MM.1S (cell line): ENCODE measurements around the gene TES.

Experiments used
- DNase-seq: peaks from one replicate; pipeline ENCODE4 v3.0.0-alpha.2; 2015
- H2AFZ ChIP-seq: fragments of 300-600 bp; sonication (generic); 2 replicates; pipeline ENCODE4 v1.6.0; 2016; ENCODE audit warnings: antibody characterized with exemption, low read length
- H3F3A ChIP-seq: fragments of 300-600 bp; sonication (generic); 2 replicates; pipeline ENCODE4 v1.6.1; 2016; ENCODE audit warnings: mild to moderate bottlenecking, antibody characterized with exemption, low read length, moderate library complexity, mixed read lengths; ENCODE audit not compliant: insufficient read depth
- H3K27ac ChIP-seq: fragments of 300-600 bp; sonication (generic); 2 replicates; pipeline ENCODE4 v1.5.1; 2016; ENCODE audit warnings: mild to moderate bottlenecking, low read length
- H3K27me3 ChIP-seq: fragments of 300-600 bp; sonication (generic); replicated peaks from 2 replicates; pipeline ENCODE4 v1.6.0; 2016; ENCODE audit warnings: low read length; ENCODE audit not compliant: insufficient read depth
- H3K36me3 ChIP-seq: fragments of 300-600 bp; sonication (generic); replicated peaks from 2 replicates; pipeline ENCODE4 v1.6.1; 2016; ENCODE audit warnings: mild to moderate bottlenecking, low read length, mixed read lengths; ENCODE audit not compliant: insufficient read depth
- H3K4me1 ChIP-seq: fragments of 300-600 bp; sonication (generic); 2 replicates; pipeline ENCODE4 v1.6.1; 2016; ENCODE audit warnings: low read length, mixed read lengths
- H3K4me2 ChIP-seq: fragments of 300-600 bp; sonication (generic); 2 replicates; pipeline ENCODE4 v1.6.0; 2016; ENCODE audit warnings: low read depth, low read length
- H3K4me3 ChIP-seq: fragments of 300-600 bp; sonication (generic); 2 replicates; pipeline ENCODE4 v1.5.1; 2016; ENCODE audit warnings: low read length, mixed read lengths
- H3K79me2 ChIP-seq: fragments of 300-600 bp; sonication (generic); 2 replicates; pipeline ENCODE4 v1.6.1; 2016; ENCODE audit warnings: mixed run types, low read length, mixed read lengths
- H3K9ac ChIP-seq: fragments of 300-600 bp; sonication (generic); 2 replicates; pipeline ENCODE4 v1.6.1; 2016; ENCODE audit warnings: low read length, mixed read lengths
- H3K9me2 ChIP-seq: fragments of 300-600 bp; sonication (generic); replicated peaks from 2 replicates; pipeline ENCODE4 v1.6.1; 2016; ENCODE audit warnings: mild to moderate bottlenecking, low read length, mixed read lengths; ENCODE audit not compliant: insufficient read depth
- H3K9me3 ChIP-seq: fragments of 300-600 bp; sonication (generic); replicated peaks from 2 replicates; pipeline ENCODE4 v1.6.1; 2016; ENCODE audit warnings: mild to moderate bottlenecking, low read length, mixed read lengths; ENCODE audit not compliant: insufficient read depth
- H4K20me1 ChIP-seq: fragments of 300-600 bp; sonication (generic); 2 replicates; pipeline ENCODE4 v1.6.1; 2016; ENCODE audit warnings: mild to moderate bottlenecking, low read length, moderate library complexity, mixed read lengths; ENCODE audit not compliant: insufficient read depth
- EZH2 ChIP-seq: fragments of 300-600 bp; sonication (generic); optimal IDR thresholded peaks from 2 replicates; pipeline ENCODE3; 2017; ENCODE audit warnings: low read depth, mild to moderate bottlenecking, antibody characterized with exemption, low read length, mixed read lengths
- EZH2phosphoT487 ChIP-seq: fragments of 300-600 bp; sonication (generic); IDR thresholded peaks from 2 replicates; pipeline ENCODE4 v1.6.1; 2018; ENCODE audit warnings: antibody characterized with exemption, low read length
- TF ChIP-seq, protein P1 (sequence below): fragments of 300-600 bp; sonication (generic); IDR thresholded peaks from 2 replicates; pipeline ENCODE4 v1.5.1; 2016; ENCODE audit warnings: antibody characterized with exemption, low read length, mixed read lengths

The TES gene

DNA sequence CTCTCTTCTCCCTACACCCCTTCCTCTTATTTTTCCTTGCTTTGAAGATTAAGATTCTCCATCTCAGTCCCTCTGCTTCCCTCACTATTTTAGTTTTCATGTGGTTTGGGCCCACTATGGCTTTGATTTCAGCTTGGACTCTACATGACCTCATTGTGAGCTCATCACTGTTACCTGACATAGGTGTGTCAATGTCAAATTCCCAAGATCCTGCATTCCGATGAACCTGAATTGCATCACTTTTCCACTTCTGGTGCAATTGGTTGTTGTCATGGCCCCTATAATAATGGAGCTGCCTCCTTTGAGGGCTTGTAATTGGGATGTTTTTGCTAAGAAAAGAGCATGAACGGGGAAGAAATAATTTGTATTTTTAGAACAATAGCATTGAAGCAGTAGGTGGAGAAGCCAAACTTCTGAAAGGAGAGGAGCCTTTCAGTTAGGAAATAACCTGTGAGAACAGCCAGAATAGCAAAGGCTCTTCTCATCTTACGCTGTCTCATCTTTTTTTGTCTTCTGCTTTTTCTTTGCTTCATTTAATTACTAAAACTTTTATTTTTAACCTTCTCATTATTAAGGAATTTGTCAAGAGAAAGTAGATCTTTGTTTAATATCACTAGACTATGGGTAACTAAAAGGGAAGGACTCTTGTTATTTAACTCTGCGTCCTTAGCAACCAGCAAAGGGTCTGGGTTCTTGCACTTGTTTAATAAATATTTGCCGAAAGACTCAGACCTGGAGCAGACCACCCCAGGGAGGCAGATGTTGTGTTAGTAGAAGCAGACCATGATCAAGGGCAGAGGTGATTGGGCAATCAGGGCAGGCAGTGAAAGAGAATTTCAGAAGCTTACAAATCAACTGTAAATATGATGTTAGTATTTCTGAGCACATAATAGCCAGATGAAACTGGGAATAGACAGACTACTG is 95.4 kb downstream of the TES start:
- no peaks in the 10 kb centered on the region for H3K4me1 ChIP-seq
- no peaks in the 10 kb centered on the region for H4K20me1 ChIP-seq
- no peaks in the 10 kb centered on the region for H3K27me3 ChIP-seq
- H3K4me3 ChIP-seq: no peak overlapping the region
- no peak overlapping the region for H2AFZ ChIP-seq
- no peak overlapping the region for H3K27ac ChIP-seq
- TF ChIP-seq EZH2phosphoT487 (no peak), EZH2 (no peak)
- TF ChIP-seq, protein P1, sequence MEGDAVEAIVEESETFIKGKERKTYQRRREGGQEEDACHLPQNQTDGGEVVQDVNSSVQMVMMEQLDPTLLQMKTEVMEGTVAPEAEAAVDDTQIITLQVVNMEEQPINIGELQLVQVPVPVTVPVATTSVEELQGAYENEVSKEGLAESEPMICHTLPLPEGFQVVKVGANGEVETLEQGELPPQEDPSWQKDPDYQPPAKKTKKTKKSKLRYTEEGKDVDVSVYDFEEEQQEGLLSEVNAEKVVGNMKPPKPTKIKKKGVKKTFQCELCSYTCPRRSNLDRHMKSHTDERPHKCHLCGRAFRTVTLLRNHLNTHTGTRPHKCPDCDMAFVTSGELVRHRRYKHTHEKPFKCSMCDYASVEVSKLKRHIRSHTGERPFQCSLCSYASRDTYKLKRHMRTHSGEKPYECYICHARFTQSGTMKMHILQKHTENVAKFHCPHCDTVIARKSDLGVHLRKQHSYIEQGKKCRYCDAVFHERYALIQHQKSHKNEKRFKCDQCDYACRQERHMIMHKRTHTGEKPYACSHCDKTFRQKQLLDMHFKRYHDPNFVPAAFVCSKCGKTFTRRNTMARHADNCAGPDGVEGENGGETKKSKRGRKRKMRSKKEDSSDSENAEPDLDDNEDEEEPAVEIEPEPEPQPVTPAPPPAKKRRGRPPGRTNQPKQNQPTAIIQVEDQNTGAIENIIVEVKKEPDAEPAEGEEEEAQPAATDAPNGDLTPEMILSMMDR: no peak
- H3K9me2 ChIP-seq: no peaks in the 10 kb centered on the region
- DNase-seq: no peak
- no peaks in the 10 kb centered on the region for H3K79me2 ChIP-seq
- H3K9ac ChIP-seq: no peak overlapping the region
- H3K36me3 ChIP-seq: no peaks in the 10 kb centered on the region
- no peak overlapping the region for H3K4me2 ChIP-seq
- no peaks in the 10 kb centered on the region for H3F3A ChIP-seq
- H3K9me3 ChIP-seq: no peaks in the 10 kb centered on the region

DNA sequence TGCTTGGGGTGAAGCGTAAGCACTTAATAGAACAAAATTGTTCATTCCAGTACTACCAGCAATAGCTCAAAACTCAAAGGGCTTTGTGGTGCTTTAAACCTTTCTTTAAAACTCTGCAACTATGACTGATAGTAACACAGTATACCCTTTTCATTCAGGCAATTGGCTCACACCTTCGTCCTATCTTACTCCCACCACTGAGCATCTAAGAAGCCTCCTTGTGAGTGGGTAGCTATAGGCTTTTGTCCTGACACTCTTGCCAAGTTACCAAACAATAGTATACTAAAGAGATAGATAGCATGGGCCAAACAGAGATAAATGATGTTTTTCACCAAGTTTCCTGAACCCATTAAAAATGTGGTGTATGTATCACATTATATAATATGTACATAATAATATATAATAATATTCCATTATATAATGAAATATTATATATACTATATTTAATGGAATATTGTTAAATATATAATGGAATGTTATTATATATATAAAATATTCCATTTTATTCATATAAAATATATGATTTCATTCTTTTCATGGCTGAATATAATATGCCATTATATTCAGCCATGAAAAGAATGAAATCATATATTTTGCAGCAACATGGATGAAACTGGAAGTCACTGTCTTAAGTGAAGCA is 96.2 kb downstream of the TES start:
- Histone ChIP-seq H3K27me3 (no peaks in the 10 kb centered on the region), H3F3A (no peaks in the 10 kb centered on the region), H3K9me3 (no peaks in the 10 kb centered on the region), H3K4me3 (no peak overlapping the region), H3K27ac (no peak overlapping the region), H3K4me2 (no peak overlapping the region), H3K9me2 (no peaks in the 10 kb centered on the region), H3K36me3 (no peaks in the 10 kb centered on the region), H3K79me2 (no peaks in the 10 kb centered on the region), H4K20me1 (no peaks in the 10 kb centered on the region), H2AFZ (no peak overlapping the region), H3K4me1 (no peaks in the 10 kb centered on the region), H3K9ac (no peak overlapping the region)
- DNase-seq: no peak
- TF ChIP-seq, protein P1: no peak
- TF ChIP-seq EZH2phosphoT487 (no peak), EZH2 (no peak)

DNA sequence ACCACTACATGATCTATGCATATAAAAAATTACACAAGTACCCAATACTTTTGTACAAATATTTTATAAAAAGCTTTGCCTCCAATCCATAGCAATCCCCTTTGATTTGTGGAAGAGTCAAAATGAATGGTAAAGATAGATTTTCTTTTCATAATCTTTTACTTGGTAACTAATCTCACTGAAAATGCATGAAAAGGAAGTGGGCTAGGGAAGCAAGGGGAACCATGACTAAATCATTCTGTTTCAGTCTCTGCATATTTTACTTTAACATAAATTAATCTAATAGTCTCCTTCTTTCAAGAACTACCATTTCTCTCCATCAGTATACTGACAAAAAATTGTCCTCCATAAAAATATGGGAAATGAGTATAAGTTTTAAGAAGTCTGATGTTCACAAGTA is 96.9 kb downstream of the TES start:
- no peak overlapping the region for H3K4me3 ChIP-seq
- H3F3A ChIP-seq: no peaks in the 10 kb centered on the region
- no peaks in the 10 kb centered on the region for H3K9me2 ChIP-seq
- TF ChIP-seq EZH2 (no peak), EZH2phosphoT487 (no peak)
- TF ChIP-seq, protein P1: no peak
- H2AFZ ChIP-seq: no peak overlapping the region
- no peaks in the 10 kb centered on the region for H3K4me1 ChIP-seq
- no peaks in the 10 kb centered on the region for H3K79me2 ChIP-seq
- H3K36me3 ChIP-seq: no peaks in the 10 kb centered on the region
- no peaks in the 10 kb centered on the region for H3K27me3 ChIP-seq
- H4K20me1 ChIP-seq: no peaks in the 10 kb centered on the region
- H3K27ac ChIP-seq: no peak overlapping the region
- no peak overlapping the region for H3K9ac ChIP-seq
- DNase-seq: no peak
- H3K9me3 ChIP-seq: no peaks in the 10 kb centered on the region
- H3K4me2 ChIP-seq: no peak overlapping the region
